ENCODE data around the gene ZDHHC24. TPM values are rescaled to one million over a fixed set of nuclear protein-coding genes. Genes with fewer than 3 reads are reported as not detected.

Gene ZDHHC24
- total RNA-seq, 1 experiment from 2014 or later = 26.9 TPM

GRCh38 chr11:66476173-66476840, 69.5 kb downstream of the ZDHHC24 start:
- Histone ChIP-seq H3K36me3 (ENCODE audit: control insufficient read depth, insufficient read depth, low read length) (no peaks in the 10 kb centered on the region), H3K9me3 (no peaks in the 10 kb centered on the region), H3K4me1 (peaks cover 6% of the 10 kb centered on the region; the same call in 1 of the 2 replicates), H3K4me3 (ENCODE audit: low read depth, low read length) (no peak overlapping the region), H3K27me3 (replicated peaks; ENCODE audit: control insufficient read depth, insufficient read depth, low read length) (no peaks in the 10 kb centered on the region)
- H3K27me3 Mint-ChIP-seq (ENCODE audit: insufficient read depth, unreplicated experiment) = no peaks in the 10 kb centered on the region
- ChIA-PET POLR2A (no interaction called here), CTCF (interaction anchor here (0.6 to 1.0 kb wide), 4 partner anchors 8 to 148 kb away, joined by 3 to 4 read pairs (median 4); partner anchors contain the start of genes MRPL11 and PELI3)
- no peaks in the 10 kb centered on the region for H3K9me3 Mint-ChIP-seq (ENCODE audit: unreplicated experiment)
- intact Hi-C loops (cut with micrococcal nuclease; ENCODE audit: unreplicated experiment) = no loop called here
- peaks cover 58% of the 10 kb centered on the region for H3K36me3 Mint-ChIP-seq (ENCODE audit: insufficient read depth, unreplicated experiment)
- H3K4me3 Mint-ChIP-seq (ENCODE audit: unreplicated experiment) = no peak overlapping the region
- H3K27ac Mint-ChIP-seq (ENCODE audit: unreplicated experiment) = peak overlapping the region; percentile 2
- BruUV-seq (replicated peaks) = no TSS peak
- H3K4me1 Mint-ChIP-seq (ENCODE audit: low read depth, unreplicated experiment) = peaks cover 17% of the 10 kb centered on the region
- peak in 1 of 2 experiments; percentile 44 for DNase-seq
- TF ChIP-seq CTCF (IDR thresholded peaks at IDR 0.05; ENCODE audit: insufficient read depth in 1 of 2, low read depth in 1 of 2, low read length in 1 of 2, severe bottlenecking in 1 of 2, unreplicated experiment in 1 of 2) = no peak

GRCh38 chr11:66475349-66476172, 70.3 kb downstream of the ZDHHC24 start:
- intact Hi-C loops (cut with micrococcal nuclease; ENCODE audit: unreplicated experiment) = no loop called here
- Histone ChIP-seq H3K4me1 (peaks cover 6% of the 10 kb centered on the region; the same call in 1 of the 2 replicates), H3K36me3 (ENCODE audit: control insufficient read depth, insufficient read depth, low read length) (no peaks in the 10 kb centered on the region), H3K27me3 (replicated peaks; ENCODE audit: control insufficient read depth, insufficient read depth, low read length) (no peaks in the 10 kb centered on the region), H3K9me3 (no peaks in the 10 kb centered on the region), H3K4me3 (ENCODE audit: low read depth, low read length) (no peak overlapping the region)
- Mint-ChIP-seq H3K4me1 (ENCODE audit: low read depth, unreplicated experiment) (peaks cover 10% of the 10 kb centered on the region), H3K27ac (ENCODE audit: unreplicated experiment) (no peak overlapping the region), H3K36me3 (ENCODE audit: insufficient read depth, unreplicated experiment) (peaks cover 53% of the 10 kb centered on the region), H3K9me3 (ENCODE audit: unreplicated experiment) (no peaks in the 10 kb centered on the region), H3K27me3 (ENCODE audit: insufficient read depth, unreplicated experiment) (no peaks in the 10 kb centered on the region), H3K4me3 (ENCODE audit: unreplicated experiment) (no peak overlapping the region)
- TF ChIP-seq CTCF (IDR thresholded peaks at IDR 0.05; ENCODE audit: insufficient read depth in 1 of 2, low read depth in 1 of 2, low read length in 1 of 2, severe bottlenecking in 1 of 2, unreplicated experiment in 1 of 2) = no peak
- BruUV-seq (replicated peaks) = no TSS peak
- peak in 1 of 2 experiments; percentile 43 for DNase-seq
- ChIA-PET CTCF (interaction anchor here (0.6 kb wide), 2 partner anchors 9 to 147 kb away, joined by 4 read pairs; partner anchors contain the start of gene PELI3), POLR2A (no interaction called here)

Measured in Caco-2 (cell line).